Measurements from ENCODE around the gene ANP32B.
A peak's percentile ranks its signal among the peaks of the same experiment; 100 is the strongest.
"Not testable (repeated sequence)": the region's sequence is repeated elsewhere in the genome, so short reads cannot be mapped to it uniquely, and the experiment has no call there.

Gene ANP32B

DNA sequence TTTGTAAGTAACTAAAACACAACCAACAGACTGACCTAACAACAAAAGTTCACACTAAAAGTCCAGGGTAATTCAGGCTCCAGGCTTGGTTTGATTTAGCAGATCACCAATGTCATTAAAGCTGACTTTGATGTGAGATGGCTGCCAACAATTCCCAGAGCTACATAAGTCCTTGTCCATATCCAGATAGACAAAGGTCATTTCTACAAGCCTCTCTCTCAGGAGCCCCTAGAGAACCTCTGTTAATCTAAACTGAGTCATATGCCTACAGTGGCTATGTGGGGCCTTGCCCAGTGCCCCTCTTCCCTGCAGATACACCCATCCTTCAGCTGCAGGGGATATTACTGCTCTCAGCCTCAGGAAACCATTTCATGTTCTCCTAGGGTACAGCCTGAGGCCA lies 18.2 kb upstream of the ANP32B start:
- no peak for DNase-seq

- DNase-seq: no peak
Observed at GRCh38 chr9:97966493-97966892, 16.6 kb upstream of the ANP32B start.

GRCh38 chr9:97969014-97969413 lies 14.1 kb upstream of the ANP32B start:
- no peak for DNase-seq

DNA sequence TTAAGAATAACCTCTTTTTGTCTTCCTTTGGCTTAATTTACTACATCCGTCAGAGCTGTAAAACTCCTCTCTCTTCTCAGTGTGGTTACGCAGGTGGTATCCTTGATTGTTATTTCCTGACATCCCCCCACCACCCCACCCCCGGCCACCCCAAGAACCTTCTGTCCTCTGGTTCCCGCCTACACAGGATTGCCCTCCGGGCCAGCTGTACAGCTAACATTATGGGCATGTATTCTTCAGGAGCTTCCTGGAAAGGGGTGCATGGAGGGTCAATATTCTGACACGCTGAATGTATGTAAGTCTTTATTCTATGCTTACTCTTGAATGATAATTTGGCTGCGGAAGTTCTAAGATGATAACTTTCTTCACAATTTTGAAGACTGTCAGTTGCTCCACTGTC lies 13.0 kb upstream of the ANP32B start:
- DNase-seq: no peak

GRCh38 chr9:97972753-97973152 lies 10.4 kb upstream of the ANP32B start:
- DNase-seq: no peak

DNA sequence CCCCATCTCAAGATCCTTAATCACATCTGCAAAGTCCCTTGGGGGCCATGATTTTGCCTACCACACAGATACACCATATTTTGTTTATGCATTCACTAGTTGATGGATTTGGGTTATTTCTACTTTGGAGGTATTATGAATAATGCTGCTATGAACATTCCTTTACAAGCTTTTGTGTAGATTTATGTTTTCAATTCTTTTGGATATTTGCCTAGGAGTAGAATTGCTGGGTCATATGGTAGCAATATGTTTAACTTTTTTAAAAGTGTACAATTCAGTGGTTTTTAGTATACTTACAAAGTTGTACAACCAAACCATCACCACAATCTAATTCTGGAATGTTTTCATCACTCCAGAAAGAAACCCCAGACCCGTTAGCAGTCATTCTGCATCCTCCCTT lies 7.8 kb upstream of the ANP32B start:
- no peak for DNase-seq

- not testable (repeated sequence) for DNase-seq
Observed at GRCh38 chr9:97976633-97977032, 6.5 kb upstream of the ANP32B start.

- no peak for DNase-seq
Observed at GRCh38 chr9:97978371-97979130, 4.6 kb upstream of the ANP32B start.

- no peak for DNase-seq
Observed at GRCh38 chr9:97979788-97980478, 3.2 kb upstream of the ANP32B start.

DNA sequence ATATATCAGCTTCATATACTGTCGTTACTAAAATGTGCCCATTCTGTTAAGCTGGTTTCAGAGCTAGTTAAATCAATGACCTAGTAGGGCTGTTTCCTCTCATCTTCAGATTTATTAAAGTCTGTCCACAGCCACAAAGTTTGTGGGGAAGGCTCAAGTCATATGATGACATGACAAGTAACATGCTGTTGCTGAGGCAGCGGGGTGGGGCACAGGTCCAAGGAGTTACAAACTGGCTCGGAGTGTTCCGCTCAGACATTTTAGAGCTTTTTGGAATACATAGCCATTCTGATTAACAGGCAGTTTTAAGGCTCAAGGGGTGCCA lies 2.7 kb upstream of the ANP32B start:
- peak; percentile 27 for DNase-seq

DNA sequence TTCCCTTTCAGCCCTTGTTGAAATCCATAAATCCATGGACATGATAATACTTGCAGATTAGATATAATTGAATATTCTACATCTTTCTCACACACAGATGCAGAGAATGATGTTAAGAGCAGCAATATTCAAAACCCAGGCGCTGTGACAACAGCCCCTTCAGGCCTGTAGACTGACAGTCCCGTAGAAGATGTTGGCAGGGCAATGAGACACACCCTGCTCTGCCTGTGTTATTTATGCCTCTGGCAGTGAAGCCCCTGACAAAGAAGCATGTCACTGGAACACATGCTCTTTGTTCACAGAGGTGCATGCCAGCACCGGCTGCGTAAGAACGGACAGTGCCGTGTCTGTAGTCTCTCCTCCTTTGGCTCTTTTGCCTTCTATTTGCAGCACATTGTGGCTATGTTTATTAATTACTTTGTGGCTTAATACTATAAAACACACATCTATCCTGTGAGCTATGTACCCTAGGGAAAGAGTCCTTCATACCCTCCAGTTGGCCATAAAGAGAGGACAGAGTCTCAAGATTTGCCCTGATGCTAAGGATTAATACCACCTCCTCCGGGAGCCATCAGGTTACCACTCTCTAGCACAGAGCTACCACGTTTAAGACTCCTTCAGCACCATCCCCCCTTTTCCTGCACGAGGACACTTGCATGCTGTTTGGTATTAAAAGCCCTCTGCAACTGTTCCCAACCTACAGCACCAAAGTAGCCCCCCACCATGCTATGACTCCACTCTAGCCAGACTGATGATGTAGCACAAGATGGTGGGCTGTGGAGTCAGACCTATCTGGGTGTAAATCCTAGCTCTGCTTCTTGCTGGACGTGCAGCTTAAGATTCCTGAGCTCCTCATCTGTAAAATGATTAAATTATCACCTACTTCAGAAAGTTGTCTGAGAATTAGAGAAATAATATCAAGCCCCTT lies 2.0 kb upstream of the ANP32B start:
- DNase-seq: no peak

GRCh38 chr9:97981846-97982682 lies 1.1 kb upstream of the ANP32B start:
- peak; percentile 67 for DNase-seq

- peak; percentile 67 for DNase-seq
Observed at GRCh38 chr9:97983589-97984187, 547 bp downstream of the ANP32B start.

GRCh38 chr9:97984188-97985057 lies 1.3 kb downstream of the ANP32B start:
- peak; percentile 82 for DNase-seq

DNA sequence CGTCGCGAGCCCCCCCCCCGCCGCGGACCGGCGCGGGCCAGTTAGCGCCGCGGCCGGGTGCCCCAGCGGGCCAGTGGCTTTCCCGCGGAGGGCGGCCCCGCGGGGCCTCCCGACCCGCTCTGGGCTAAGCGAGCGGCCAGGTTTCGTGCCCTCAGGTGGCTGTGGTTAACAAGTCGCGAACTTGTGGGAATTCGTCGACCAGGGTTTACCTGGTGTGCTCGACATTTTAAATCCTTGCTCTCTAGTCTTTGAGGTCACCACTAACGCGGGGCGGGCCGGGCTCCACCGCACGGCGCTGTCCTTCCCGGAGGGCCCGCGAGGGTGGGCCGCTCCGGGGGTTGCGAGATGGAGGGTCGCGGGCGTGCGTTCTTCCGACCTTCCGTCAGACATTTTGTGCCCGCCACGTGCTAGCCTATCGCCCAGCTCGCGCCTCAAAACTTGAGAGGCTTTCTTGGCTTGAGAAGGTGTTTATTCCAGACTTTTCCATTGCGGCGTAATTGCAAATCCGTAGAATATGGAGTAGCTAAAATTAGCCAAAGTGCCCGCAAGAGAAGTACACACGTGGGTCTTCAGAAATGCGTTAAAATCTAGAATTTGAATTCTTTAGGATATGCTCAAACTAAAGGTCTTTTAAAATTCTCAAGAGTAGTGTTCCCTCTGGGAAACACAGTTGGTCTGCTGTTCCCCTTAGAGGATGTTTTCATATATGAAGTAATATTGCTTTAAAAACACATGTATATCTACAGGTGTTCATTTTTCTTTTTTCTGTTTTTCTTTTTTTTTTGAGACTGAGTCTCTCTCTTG lies 2.1 kb downstream of the ANP32B start:
- DNase-seq: peak; percentile 67

- no peak for DNase-seq
Observed at GRCh38 chr9:97987487-97987886, 4.3 kb downstream of the ANP32B start.

DNA sequence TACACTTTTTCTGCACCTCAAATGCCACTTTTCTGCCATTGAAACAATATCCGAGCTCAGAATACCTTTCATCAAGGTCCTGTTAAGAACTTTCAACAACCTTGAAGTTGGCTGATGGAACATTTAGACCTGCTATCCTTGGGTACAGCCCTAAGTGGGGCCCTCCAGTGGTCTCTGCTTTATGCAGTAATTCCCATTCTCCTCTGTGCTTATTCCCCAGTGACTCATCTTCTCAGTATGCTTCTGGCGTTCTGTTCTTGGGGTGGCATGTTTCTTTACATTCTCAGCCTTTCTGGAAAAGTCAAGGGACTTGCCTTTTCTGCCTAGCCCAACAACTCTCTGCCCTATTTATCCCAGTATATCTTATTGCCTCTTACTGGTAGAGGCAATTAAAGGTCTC lies 7.1 kb downstream of the ANP32B start:
- no peak for DNase-seq

DNA sequence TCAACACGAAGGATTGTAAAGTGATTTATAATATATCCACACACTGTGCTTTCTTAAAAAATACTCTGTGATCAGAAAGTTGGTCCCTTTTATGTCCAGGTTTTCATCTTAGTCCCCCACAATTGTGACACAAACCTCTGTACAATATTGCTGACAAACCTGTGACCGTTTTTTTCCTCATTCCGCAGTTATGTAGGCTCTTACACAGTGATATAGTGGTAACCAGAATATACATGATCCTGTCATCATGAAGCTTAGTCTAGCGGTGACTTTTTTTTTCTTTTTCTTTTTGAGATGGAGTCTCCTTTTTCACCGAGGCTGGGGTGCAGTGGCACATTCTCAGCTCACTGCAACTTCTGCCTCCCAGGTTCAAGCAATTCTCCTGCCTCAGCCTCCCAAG lies 8.7 kb downstream of the ANP32B start:
- DNase-seq: no peak

- DNase-seq: no peak
Observed at GRCh38 chr9:97992219-97992618, 9.1 kb downstream of the ANP32B start.

DNA sequence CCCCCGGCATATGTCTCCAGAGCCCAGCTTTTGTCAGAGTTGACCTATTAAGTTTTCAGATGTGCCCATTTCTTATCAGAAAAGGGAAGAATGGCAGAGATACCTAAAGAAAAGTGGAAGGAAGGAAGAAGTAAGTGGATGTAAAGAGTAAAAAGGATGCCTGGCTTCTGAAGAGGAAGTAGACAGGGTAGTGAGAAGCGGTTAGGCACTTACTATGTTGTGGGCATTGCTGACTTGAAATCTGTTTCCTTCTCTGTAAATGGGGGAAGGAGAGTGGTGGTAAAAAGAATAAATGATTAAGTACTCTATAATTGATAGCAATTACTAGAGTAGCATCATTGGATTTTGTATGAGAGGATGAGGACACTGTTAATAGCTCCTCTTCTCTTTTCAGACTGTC lies 9.9 kb downstream of the ANP32B start:
- peak; percentile 20 for DNase-seq

All from OCI-M1 (cell line).